Epidermal melanocyte (primary cell): ENCODE results near the gene AQP1.

Experiments
- DNase-seq: peaks from one replicate; pipeline ENCODE4 v3.0.0; 2011; ENCODE audit warnings: low spot score; ENCODE audit not compliant: insufficient read length

AQP1 gene

DNA sequence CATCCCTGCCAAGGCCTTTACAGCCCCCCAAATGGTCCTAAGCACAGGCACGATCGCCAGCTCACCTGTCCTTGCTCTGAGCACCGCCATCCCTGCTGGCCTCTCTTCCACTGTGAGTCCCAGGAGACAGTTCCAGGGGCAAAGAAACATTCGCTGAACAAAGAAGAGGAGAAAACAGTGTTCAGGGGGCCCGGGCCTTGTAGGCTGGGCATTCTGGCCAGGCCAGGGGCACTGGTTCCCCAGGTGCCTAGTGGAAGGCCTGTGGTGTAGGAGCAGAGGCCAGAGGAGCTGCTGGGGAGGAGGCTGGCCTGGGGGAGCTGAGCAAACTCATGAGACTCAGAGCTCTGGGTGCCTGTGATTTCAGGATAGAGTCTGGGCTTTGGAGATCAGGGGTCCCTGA, 22.6 kb downstream of the AQP1 start:
- no peak for DNase-seq

DNA sequence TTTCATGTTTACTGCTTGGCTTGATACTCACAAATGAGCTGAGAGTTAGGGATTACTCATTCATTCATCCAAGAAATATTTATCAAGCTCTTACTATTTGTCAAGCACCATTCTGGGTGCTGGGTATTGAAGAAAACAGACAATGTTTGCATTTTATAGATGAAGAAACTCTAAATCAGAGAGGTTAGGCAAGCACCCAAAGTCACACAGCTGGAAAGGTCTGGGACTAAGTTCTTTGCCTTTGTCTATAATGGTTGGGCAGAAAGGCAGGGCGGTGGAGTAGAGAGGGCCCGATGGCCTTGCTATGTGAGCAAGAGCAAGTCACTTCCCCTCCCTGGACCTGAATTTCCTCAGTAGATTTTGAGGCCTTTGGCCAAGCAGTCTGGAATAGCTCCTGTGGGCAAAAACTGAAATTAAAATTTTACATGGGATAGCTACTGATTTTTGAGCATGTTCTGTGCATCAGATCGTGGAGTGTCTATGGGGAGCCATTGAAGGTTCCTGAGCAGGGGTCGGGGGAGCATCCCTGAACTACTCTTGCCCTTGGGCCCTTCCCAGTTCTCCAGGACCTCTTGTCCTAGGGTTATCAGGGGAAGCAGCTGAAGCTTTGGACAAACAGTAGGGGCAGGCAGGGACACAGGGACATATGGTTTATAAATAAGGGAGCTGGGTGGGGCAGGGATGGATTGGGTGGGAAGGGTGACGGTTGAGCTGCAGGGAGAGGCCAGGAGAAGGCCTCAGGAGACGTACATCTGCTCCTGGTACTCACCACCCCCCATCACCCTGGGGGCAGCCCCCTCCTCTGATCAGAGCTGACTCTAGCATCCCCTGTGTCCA, 23.3 kb downstream of the AQP1 start:
- no peak for DNase-seq

DNA sequence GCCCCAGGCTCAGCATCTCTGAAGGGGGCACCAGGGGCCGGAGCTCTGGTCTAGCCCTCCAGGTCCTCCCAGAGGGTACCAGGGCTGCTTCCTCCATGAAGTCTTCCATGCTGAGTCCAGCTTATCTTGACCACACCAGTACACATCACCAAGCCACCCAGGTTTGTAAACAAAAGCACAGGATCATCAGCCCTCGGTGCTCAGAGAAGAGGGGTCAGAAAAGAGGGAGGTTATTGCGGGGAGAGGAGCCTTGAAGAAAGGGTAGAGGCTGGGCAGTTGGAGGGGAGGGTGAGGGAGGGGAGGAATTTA, 23.9 kb downstream of the AQP1 start:
- DNase-seq, result no peak

DNA sequence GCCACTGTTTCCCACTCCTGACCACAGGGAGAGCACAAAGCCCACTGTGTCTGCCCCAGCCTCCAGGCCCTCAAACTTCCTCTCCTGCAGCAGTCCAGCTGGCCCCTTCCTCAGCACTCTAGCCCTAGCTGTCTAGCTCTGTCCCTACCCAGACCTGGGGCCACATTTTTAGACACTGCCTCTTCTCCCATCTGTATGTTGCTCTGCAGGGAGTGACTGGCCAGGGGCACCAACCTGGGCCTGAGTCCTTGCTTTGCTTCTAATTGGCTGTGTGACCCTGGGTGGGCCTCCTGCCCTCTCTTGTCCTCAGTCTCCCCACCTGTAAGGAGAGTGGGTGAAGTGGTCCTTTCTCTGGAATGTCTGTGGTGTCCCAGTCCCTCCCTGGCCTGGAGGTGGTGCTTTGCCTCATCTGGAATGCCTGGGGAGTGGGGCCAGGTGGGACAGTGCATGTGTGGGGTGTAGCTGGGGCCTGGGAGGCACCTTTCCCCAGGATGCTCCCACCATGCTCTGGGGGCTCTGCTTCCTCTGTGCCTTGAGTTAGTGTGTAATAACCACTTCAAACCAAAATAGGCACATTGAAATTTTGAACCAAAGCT, 25.1 kb downstream of the AQP1 start:
- DNase-seq, result no peak

DNA sequence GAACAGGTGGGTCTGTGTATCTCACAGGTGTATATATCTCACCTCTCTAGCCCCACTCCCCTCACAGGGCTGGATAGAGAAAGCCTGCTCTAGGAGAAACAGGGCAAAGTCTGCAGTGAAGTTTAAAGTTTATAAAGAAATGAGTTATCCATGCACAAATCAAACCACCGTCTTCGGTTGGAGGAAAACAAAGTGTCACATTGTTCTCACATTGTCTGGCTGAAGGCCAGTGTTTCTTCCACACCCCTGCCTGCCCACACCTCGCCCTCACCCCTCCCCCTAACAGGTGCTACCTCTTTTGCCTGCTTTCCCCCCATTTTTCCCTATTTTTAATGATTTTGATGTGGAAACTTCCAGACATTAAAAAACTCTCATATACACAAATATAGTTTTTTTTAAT, 25.8 kb downstream of the AQP1 start:
- DNase-seq, result no peak

DNA sequence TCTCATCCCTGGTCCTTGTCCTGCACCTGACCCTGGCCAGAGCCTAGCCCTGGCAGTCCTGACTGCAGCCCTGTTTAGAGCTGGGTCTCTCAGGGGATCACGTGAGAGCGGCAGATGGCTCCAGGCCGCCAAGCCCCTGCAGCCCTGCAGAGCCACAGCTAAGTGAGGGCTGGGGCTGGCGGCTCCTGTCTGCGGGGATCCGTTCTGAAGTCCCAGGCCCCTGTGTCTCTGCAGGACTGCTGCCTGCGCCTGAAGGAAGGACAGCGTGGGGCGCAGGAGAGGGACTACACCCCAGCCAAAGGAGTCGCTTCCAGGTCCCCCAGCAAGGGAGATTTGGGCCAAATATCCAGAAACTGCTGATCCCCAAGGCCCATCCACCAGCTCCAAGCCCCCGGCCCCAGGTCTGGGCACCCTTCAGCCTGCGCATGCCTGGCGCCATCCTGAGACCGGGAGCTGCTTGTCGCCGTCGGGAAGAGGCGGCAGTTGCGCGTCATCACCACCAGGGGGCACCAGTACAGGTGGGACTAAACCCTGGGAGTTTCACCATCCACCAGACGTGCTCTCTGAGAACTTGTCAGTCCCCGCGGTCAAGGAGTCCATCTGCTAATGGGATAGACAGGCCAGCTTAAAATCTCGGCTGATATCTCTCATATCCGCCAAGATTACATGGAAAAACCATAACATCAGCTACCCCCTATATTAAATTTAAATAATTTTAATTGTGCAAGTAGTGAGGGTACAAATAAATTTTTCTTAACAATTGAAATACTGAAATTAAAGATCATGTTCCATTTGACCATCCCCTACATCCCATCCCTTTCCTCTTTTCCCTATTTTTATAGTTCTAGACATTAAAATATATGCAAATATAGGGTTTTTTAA, 27.0 kb downstream of the AQP1 start:
- DNase-seq, result no peak

DNA sequence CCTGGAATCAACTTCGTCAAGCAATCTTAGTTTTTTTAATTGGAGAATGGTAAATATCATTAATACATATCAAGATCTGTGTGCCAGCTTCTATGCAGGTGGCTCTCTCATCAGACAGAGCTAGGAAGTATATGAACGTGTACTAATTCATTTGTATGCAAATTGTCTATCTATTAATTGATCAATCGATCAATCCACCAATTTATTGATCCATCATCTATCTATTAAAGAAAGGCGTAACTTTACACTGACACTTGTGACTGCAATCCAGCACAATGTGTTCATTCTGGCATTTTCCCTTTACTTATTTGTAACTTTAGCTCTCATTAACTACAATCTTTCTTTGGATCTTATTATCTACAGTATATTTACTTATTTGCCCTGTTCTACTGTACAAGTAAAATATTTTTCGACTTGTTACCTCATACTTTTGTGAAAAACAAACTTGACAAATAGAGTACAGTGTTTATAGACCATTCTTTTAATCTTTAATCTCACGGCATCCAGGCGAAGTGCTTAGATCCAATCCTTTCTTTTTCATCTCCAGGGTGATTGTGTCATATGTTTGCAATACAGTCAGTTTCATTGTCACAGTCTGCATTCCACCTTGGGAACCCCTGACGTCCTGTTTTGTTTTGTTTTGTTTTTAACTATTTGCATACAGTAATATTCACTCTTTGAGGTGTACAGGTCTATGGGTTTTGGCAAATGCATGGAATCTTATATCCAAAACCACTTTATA, 30.1 kb downstream of the AQP1 start:
- DNase-seq, result no peak

DNA sequence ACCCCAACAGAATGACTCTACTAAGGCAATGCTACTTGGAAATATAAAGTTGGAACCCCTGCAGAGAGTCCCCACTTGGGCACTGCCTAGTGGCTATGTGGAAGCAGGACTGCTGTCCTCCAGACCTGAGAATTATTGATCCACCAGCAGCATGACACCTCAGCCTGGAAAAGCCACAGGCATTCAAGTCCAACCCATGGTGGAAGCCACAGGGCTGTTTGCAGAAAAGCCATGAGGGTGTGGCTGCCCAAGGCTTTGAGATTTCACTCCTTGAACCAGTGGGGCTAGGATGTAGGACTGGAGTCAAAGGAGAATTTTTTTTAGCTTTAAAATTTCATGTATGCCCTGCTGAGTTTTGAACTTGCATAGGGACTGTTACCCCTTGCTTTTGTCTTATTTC, 38.5 kb downstream of the AQP1 start:
- no peak for DNase-seq

DNA sequence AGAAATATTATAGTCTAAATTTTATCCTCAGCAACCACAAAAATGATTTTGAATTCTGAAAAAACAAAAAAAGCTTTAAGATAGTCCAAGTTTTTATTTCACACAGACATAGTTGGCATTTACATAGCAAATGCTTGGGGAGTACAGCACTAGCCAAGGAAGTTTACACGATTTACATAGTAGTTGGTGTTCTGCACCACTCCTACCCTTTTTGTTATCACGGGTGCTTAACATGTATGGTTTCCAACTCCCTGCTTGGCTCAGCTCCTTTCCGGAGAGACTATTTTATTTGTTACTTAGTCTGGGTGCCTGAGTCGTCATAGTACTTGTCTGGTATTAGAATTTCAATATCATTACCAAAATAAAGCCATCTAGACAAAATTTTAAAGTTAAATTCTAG, 43.3 kb downstream of the AQP1 start:
- DNase-seq, result no peak

DNA sequence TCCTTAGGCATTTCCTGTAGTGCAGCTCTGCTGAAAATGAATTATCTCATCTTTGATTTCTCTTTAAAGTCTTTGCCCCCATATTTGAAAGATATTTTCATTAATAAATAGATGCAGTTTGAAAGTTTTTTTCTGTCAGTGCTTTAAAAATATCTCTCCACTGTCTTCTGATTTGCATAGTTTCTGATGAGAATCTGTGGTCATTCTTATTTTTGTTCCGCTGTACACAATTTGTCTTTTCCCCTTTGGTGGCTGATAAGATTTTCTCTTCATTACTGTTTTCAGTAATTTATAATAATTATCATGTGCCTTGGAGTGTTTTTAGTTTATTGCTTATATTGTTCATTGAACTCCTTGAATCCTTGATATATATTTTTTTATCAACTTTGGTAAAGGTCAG, 45.1 kb downstream of the AQP1 start:
- no peak for DNase-seq

DNA sequence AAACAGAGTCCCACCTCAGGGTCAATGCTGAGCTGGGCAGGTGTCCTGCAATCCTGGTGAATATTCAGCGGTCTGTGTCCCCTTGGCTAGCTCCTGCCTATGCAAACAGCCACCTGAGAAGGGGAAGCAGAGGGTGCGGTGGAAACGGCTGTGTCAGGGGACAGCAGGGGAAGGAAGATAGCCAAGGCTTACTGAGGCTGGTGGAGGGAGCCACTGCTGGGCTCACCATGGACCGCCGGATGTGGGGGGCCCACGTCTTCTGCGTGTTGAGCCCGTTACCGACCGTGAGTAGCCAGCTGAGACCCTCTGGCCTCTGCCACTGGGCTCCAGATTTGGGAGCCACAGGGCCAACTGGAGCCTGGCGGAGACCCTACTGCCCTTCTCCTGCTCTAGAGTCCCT, 52.2 kb downstream of the AQP1 start, which contains the start of gene GHRHR:
GHRHR (plus strand) TSS at position 112 of the 400 bp plus-strand sequence; CDS start at position 228, 116 bp downstream.
- DNase-seq, result no peak

DNA sequence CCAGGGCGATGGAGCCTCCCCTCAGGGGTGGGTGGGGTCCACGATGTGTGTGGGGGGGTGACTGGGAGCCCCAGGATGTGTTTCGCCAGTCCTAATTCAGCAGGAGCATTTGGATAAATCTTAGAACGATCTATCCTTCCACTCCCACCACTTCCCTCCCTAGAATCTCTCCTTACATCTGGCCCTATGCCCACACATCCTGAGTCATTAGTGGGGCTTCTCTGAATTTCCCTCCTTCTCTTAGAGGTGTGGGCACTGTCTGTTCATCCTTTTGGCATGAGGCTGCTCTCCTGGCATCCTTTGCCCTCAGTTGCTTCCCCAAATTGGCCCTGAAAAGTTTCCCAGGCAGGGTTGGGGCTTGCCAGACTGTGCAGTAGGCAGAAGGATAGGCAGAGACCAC, 53.7 kb downstream of the AQP1 start:
- DNase-seq, result no peak

DNA sequence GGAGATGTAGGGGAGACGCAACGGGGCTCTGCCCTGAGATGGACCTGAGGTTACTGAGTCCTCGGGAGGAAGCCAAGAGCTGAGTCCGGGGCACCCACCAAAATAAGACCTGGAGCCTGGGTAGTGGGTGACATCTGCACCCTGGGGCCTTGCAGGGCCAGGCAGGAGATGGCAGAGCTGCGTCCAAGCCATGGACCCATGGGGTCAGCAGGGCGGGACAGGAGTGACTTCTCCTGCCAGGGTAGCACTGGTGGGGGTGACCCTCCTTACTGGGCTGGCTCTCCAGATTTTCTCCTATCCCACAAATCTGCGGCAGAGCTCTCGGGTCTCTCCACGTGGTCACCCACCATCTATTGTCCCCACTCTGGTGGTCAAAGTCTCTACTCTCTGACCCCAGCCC, 54.2 kb downstream of the AQP1 start:
- DNase-seq, result no peak

DNA sequence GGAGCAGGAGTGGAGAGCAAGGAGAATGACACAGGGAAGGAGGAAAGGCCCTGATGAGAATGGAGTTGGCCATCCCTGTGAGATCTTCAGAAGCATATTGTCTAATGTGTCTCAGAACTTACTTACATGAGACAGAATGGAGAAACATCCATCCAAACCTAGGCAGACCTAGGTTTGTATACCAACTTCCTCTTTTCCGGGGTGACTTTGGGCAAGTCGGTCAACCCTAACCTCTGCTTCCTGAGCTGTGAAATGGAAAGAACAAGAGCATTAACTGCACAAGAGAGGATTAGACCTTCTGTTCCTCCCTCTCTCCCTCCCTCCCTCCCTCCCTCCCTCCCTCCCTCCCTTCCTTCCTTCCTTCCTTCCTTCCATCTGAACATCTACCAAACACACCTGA, 56.6 kb downstream of the AQP1 start:
- no peak for DNase-seq

DNA sequence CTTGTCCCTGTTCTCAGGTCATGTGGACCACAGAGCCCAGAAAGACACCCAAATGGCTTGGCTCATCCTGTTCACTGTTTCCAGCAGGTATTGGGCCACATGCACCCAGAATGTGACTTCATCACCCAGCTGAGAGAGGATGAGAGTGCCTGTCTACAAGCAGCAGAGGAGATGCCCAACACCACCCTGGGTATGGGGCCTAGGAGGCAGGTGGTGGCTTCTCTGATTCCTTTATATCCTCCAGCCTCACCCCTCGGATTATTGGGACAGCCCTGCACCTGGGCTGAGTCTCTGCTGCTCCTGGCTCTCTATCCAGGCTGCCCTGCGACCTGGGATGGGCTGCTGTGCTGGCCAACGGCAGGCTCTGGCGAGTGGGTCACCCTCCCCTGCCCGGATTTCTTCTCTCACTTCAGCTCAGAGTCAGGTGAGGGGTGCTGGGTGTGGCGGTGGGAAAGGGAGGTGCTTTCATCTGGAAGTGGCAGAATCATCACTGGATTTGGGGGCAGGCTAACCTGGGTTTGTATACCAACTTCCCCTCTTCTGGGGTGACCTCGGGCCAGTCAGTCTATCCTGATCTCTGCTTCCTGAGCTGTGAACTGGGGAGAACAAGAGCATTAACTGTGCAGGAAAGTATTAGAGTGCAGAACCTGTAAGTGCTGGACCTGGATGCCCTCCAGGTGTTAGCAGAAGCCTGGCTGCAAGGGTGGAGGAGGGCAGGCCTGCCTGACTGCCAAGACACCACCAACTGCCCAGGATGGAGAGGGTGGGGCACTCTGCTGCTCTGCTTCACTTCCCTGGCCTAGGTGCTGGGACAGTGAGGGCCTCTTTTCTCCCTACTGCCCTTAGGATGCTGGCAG, 57.3 kb downstream of the AQP1 start:
- DNase-seq, result no peak

DNA sequence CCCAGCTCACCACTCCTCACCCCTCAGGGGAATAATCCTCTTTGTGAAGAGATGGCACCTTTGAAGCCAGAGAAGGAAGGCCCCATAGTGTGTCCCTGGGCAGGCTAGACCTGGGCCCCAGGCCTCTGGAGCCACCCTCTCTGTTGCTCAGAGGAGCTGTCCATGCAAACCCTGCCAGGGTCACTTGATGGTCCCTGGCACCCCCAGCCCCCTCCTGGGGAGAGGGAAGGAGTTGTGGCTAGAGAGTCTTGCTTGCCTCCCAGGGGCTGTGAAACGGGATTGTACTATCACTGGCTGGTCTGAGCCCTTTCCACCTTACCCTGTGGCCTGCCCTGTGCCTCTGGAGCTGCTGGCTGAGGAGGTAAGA, 57.9 kb downstream of the AQP1 start:
- DNase-seq, result no peak

DNA sequence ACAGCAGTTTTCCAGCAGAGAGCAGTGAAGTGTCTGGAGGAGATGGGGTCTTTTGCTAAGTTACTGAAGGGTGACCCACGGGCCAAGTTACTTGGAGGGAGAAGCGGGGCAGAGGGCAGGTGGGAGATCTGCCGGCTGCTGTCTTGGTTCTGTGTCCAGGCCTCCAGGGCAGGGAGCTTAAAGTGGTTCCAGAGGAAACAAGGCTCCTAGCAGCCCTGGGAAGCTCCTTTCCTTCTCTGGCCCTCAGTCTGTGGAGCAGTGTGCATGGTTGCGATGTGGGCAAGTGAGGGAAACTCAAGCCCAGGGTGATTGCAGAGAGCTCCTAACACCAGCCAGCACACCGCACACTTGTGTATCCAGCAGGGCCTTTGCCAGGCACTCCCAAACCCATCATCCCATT, 58.4 kb downstream of the AQP1 start:
- DNase-seq, result no peak

DNA sequence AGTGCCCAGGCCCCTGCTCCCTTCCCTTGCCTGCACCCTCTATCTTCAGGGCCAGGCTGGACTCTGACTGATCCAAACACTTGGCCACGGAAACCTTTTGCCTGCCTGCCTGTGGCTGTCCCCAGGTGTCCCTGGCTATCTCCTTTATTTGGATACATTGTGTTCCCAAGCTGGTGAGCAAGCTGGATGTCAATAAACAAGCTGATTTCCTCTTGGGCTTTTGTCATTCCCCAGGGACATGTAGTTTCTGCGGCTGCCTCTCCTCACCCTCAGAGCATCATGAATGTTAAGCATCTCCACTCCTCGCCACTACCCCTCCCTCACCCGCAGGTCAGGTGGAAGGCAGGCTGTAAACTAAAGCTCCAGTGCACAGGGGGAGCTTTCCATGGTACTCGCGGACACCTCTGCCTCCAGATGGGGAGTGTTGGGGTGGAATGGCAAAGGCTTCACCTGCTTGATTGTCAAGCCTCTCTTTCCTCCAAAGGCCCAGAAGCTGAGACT, 59.0 kb downstream of the AQP1 start:
- DNase-seq, result no peak

DNA sequence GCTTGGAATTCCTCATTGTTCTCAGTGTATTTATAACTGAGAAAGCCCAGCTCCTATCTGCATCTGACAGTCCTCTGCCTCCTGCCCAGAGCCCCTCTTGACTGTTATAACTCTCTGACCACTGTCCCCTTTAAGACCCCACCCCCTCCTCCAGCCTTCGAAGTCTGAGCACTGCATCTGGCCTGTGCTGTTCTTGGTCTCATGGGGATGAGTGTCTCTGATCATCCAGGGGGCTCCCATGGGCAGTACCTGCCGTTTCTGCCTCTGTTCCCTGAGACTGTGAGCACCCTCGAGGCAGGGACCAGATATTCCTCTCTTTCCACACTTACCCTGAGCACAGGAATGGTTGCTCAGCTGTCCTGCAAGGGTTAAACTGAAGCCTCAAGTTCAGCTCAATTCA, 59.8 kb downstream of the AQP1 start:
- no peak for DNase-seq

DNA sequence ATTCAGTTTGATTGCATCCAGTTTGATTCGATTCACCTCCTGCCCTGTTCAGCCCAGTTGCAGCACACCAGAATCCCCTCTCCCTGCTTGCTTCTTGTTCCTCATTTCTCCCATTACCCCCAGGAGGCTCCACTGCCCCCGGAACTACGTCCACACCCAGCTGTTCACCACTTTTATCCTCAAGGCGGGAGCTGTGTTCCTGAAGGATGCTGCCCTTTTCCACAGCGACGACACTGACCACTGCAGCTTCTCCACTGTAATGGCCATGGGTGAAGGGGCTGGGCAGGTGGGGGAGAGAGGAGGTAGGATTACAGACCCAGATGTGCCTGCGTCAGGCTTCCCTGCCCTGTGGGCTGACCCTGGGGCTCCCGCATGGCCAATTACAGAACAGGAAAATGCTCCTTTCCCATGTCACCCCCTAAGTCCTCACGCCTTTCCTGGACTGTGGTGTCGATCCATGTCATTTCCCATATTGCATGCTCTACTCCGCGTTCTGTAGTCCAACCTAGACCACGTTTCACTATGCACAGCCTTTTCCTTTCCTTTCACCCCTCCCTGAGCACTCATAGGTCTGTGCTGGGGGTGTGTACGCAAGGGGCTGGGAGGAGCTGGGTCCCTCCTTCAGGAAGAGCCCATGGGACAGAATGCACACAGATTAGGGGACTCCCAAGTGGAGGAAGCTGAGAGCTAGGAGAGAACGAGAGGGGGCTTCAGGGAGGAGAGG, 60.3 kb downstream of the AQP1 start:
- no peak for DNase-seq
